Measurements from ENCODE around the gene ISG20.

Gene ISG20

GRCh38 chr15:88605189-88606069, 33.4 kb upstream of the ISG20 start (continued):
- TF ChIP-seq SP7 (tag by site-specific recombination; IDR thresholded peaks at IDR 0.05) (peak; percentile 63), KLF9 (tag by site-specific recombination; IDR thresholded peaks at IDR 0.05; ENCODE audit: low read depth) (no peak), GLIS1 (tag by site-specific recombination; IDR thresholded peaks at IDR 0.05) (peak; percentile 78), ZNF521 (tag by site-specific recombination; IDR thresholded peaks at IDR 0.05) (no peak), ZNF48 (tag by site-specific recombination; IDR thresholded peaks at IDR 0.05) (no peak), ZNF423 (tag by site-specific recombination; IDR thresholded peaks at IDR 0.05) (peak; percentile 98), BCL11B (tag by site-specific recombination; IDR thresholded peaks at IDR 0.05; ENCODE audit: low read depth) (0 out of 2 replicates have a peak, but pooled peaks have one; percentile 51), HOXD13 (CRISPR knock-in tag; IDR thresholded peaks at IDR 0.05; ENCODE audit: borderline replicate concordance) (0 out of 2 replicates have a peak, but pooled peaks have one; percentile 67), REST (tag by site-specific recombination; IDR thresholded peaks at IDR 0.05) (peak; percentile 99), HOXA7 (CRISPR knock-in tag; IDR thresholded peaks at IDR 0.05; ENCODE audit: borderline replicate concordance) (no peak), ZNF785 (tag by site-specific recombination; IDR thresholded peaks at IDR 0.05) (peak; percentile 84), ZNF2 (tag by site-specific recombination; IDR thresholded peaks at IDR 0.05) (peak; percentile 69), ZFP37 (tag by site-specific recombination; IDR thresholded peaks at IDR 0.05) (peak; percentile 80), ZEB2 (tag by site-specific recombination; IDR thresholded peaks at IDR 0.05) (peak; percentile 79), ZNF341 (tag by site-specific recombination; IDR thresholded peaks at IDR 0.05; ENCODE audit: low read depth) (peak; percentile 37), ZBTB10 (tag by site-specific recombination; IDR thresholded peaks at IDR 0.05) (no peak), ZNF335 (tag by site-specific recombination; conservative IDR thresholded peaks at IDR 0.05) (peak; percentile 99), ZFHX2 (tag by site-specific recombination; conservative IDR thresholded peaks at IDR 0.05) (peak; percentile 61), ZNF449 (tag by site-specific recombination; IDR thresholded peaks at IDR 0.05) (peak; percentile 35; the same call in 1 of the 2 replicates), SCRT2 (tag by site-specific recombination; IDR thresholded peaks at IDR 0.05) (peak; percentile 96), ZIC2 (tag by site-specific recombination; IDR thresholded peaks at IDR 0.05) (peak; percentile 46)
